Head of caudate nucleus (tissue), 42 donors: ENCODE results near the gene PACS1.

ENCODE experiments used
- DNase-seq, 42 donors: peaks; one replicate each; pipeline versions ENCODE4 v3.0.0 to v3.0.0-alpha.2; 2020 to 2021; ENCODE audit warnings: mixed read lengths in 7 of 42
- intact Hi-C: fragments of 100-400 bp; cut with DNase I; formaldehyde crosslinking; loops from one replicate; pipeline ENCODE4 v1.15.0; 2022

The PACS1 gene

DNA sequence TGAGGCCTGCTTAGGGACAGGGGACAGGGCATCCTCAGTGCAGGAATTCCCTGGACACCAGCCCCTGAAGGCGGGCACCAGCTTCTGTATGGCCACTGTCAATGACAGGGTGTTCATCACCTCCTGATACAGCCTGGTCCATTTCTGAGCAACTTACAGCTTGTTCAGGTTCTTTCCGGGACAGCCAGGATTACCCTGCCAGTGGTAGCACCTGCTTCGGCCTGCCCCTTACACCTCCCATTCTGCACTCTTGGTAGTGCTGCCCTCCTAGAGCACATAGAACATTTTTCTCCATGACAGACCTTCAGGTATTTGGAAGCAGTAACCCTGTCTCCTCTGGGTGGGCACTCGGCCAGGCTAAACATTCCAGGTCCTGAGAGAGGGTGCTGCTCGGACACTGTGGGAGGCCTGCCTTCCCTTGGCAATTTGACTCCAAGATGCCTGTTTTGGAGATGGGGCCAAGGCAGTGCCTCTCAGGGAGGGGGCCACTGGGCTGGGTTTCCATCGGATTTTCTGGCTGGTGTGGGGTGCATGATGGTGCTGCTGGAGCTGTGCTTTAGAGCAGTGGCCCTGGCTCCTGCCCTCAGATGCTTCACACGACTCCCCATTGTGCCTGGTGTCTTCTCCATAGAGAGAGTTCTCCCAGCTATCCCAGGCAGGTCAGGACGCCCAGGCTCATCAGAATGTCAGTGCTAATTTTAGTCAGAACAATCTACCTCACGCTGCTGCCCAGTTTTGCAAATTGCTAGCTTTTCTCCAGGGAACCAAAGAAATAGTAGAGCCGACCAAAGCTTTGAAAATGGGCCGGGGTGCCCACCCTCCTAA lies 22.3 kb upstream of the PACS1 start:
- intact Hi-C loops: no loop called here
- peak in 3 of 42 donors; percentile 10 to 26 (median 18) for DNase-seq

DNA sequence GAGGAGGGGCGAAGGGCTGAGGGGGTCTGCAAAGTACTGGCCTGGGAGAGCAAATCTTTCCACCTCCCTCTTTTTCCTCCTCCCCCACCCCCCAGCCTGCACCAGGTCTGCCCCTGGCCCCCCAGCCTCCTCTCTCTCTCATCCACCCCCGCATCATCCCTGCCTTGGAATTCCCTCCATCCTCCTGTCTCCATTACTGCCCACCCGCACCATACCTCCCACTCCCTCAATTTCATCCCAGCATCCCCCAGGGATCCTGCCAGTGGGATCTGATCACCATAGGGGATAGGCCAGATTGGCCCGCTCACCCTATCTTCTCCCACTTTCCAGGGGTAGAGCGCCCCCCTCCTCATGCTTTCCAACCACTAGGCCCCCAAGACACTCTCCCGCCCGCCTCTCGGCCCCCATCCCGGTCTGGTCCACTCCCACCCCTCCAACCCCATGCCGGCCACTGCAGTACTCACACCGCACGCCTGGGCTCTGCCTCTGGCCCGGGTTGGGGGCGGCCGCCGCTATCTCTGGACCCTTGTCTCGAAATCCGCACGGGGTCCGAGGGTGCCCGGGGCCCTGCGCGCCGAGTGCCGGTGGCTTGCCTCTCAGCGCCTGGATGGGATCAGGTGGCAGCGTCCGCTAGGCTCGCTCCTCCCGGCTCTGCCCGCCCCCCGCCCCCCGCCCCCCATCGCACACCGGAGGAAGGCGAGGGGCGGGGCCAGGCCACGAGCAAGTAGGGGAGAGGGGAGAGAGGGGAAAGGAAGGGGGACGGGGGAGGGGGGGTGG lies 21.3 kb upstream of the PACS1 start, which contains the start of gene GAL3ST3:
Gene GAL3ST3 (minus strand): TSS at position 615 of the 777 bp plus-strand sequence. CDS start 3,746 bp downstream, outside the sequence.
- intact Hi-C loops: no loop called here

DNA sequence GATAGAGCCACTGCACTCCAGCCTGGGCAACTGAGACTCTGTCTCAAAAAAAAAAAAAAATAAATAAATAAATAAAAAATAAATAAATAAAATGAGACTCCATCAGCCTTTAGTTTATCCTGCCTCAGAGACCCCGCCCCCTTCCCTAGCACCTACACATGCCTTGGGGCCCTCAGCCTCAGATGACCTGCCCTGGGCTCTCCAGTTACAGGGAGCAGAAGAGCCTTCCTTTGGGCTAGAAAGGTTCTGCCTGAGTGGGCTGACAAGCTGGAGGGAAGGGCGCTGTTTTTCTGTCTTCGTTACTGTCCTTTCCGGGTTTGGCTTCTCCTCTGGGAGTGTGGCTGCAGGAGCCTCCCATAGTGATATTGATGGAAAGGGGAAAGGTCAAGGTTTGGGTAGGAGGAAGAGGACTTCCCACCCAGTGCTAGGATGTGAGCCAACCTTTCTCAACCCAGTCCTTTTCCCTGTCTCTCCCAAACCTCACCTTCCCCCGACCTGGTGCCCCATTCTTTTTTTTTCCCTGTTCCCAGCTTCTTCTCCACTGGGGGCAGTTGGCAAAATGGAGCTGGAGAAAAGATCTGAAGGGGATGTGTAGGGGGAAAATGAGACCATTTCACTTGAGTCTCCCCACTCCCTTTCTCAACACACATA lies 19.4 kb upstream of the PACS1 start:
- DNase-seq: no peak
- intact Hi-C loops: no loop called here

More for the DNA sequence above, 21.3 kb upstream of the PACS1 start, which contains the start of gene GAL3ST3:
- peak in 21 of 42 donors; percentile 8 to 63 (median 43) for DNase-seq

DNA sequence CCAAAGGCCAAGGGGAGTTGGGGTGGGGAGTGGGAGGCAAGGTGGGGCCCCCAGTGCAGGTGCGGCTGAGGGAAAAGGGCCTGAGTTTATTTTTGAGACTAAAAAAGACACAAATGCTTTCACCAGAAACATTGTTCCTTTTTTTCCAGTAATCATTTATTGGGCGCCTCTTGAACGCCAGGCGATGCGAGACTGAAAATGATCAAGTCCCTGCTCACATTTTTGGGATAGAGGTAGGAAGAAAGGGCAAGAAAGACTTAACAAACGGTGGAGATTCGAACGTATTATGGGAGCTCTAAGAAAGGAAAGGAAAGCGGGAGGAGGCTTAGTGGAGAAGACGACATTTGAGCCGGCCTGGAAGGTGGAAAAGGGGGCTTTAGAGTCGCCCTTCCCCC lies 18.7 kb upstream of the PACS1 start:
- intact Hi-C loops: no loop called here
- DNase-seq: no peak

DNA sequence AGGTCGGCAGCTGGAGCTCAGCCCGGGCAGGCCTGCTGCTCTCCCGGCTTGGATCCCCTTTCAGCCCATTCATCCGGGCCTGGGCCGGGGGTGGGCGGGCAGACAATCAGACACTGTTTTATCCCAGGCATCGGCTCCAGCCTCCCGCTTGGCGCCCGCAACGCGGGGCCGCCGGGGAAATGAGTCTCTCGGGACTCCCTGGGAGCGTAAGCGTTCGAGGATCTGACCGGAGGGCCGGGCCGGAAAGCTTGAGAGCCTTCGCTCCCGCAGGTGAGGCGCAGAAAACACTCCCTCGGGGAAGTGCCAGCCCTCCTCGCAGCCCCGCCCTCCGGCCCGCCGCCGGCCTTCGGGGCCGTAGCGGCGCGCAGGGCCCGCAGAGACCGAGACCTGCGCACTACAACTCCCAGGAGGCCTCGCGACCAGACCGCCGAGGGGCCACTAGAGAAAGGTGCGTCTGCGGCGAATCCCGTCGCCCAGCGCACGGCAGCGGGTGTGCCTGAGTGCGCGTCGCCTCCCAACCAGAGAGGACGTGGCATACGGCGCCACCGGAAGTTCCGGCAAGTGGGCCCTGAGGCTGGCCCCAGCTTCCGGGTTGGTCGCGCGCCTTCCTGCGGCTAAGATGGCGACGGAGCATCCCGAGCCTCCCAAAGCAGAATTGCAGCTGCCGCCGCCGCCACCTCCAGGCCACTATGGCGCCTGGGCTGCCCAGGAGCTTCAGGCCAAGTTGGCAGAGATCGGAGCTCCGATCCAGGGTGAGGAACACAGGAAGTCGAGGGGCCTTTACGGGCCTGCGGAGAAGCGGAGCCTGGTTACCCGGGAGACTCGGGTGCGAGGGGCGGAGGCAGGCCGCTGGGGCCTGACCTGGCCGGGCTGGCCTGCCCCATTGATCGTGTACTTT lies 18.1 kb upstream of the PACS1 start, which contains the start of gene SF3B2:
Gene SF3B2 (plus strand): TSS at position 599 of the 898 bp plus-strand sequence. CDS start 21 bp downstream, at position 620.
- intact Hi-C loops: loop anchor here (1.0 kb wide), 1 partner anchor 50 kb away; the partner anchor contains the start of genes BANF1 and EIF1AD
- peak; percentile 98 to 100 (median 99) for DNase-seq

DNA sequence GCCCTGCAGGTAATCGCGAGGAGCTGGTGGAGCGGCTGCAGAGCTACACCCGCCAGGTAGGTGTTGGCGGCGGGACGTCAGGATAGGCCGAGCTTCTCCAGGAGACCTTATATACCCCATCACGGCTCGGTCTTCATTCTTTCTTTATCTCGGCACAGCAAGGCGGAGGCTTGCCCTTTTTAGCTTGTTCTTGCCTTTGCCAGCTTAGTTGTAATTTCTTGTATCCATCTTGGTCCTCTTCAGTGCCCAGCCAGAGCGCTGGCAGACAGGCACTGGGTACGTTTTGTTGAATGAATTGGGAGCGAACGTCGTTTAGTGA lies 17.4 kb upstream of the PACS1 start:
- intact Hi-C loops: loop anchor here (1.0 kb wide), 1 partner anchor 50 kb away; the partner anchor contains the start of genes BANF1 and EIF1AD
- no peak for DNase-seq

DNA sequence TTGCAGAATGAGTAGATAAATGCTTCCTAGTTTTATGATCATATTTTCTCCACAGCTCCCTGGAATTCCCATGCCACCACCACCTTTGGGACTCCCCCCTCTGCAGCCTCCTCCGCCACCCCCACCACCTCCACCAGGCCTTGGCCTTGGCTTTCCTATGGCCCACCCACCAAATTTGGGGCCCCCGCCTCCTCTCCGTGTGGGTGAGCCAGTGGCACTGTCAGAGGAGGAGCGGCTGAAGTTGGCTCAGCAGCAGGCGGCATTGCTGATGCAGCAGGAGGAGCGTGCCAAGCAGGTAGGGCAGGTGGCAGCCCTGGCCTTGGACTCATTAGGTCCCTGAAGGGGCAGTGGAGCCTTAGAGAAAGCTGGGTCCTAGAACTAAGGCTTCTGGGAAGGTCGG lies 15.1 kb upstream of the PACS1 start:
- no peak for DNase-seq
- intact Hi-C loops: no loop called here

DNA sequence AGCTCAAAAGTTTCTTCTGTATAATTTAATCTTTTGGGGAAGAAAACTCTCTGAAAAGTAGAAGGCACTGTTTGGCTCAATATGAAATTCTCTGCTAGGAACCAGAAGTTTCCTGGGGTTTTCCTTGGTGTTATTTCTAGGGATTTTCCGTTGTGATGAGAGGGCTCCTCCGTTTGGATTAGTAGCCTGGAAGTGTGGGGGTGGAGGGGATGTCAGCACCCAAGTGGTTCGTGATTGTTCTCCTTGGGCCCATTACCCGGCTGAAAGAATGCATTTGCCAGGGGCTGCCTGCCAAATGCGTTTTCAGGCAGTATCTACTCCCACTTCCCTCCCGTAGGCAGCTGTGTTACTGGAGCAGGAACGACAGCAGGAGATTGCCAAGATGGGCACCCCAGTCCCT lies 13.6 kb upstream of the PACS1 start:
- intact Hi-C loops: no loop called here
- DNase-seq: no peak

DNA sequence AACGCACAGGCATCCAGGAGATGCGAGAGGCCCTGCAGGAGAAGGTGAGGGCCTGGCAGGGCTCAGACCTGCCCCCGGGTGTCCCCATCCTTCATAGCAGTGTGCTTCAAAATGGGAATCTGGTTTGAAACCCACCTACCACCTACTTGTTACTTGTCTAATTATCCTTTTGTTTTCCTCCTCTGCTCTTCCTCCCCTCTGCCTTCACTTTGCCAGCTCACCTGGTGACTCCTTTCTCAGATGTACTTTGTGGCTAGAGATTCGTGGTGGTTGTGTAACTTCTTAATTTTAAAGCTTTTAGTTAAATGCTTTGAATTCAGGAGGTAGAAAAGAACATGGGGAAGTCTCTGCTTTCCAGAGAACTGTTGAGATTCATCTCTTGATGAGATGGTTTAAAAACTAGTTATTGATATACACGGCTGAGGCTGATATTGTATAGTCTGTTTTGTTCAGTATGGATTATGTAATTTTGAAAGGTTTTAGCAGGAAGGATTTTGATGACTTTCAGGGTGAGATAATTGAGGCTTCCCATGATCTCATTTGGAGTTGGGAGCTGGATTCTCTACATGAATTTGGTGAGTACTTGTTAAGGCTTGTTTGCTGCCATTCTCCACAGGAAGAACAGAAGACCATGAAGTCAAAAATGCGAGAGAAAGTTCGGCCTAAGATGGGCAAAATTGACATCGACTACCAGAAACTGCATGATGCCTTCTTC lies 9.9 kb upstream of the PACS1 start:
- intact Hi-C loops: no loop called here
- peak in 12 of 42 donors; percentile 24 to 68 (median 52) for DNase-seq

DNA sequence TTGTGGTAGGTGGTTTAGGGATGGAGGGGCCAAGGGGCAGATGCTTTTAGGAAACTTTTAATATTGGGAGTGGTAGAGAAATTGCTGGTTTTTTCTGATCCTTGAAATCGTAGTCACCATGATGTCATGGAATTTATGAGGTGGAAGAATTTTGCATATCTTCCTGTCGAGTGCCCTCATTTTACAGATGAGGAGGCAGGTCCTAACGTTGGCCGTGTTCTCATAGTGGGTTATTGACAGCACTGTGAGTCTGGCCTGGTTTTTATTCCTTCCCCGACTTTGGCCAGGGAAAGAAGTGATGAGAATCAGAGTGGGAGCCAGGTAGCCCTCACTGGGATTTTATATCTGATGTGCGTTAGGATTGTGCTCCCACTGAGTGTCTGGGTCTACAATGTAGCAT lies 8.8 kb upstream of the PACS1 start:
- no peak for DNase-seq
- intact Hi-C loops: no loop called here

DNA sequence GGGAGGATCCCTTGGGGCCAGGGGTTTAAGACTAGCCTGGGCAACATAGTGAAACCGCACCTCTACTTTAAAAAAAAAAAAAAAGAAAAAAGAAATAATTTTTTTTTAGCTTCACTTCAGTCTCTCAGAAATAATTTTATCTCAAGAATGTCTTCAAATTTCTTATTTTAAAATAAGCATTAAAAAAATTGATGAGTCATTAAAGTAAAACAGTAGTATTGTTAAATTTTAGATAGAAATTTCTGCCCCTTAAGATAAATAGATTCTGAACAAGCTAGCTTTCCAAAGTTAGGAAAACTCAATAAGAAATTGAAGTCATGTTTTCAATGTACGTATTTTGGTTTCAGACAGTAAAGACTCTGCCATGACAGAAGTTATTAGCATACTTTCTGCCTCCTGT lies 7.7 kb upstream of the PACS1 start:
- DNase-seq: no peak
- intact Hi-C loops: no loop called here

DNA sequence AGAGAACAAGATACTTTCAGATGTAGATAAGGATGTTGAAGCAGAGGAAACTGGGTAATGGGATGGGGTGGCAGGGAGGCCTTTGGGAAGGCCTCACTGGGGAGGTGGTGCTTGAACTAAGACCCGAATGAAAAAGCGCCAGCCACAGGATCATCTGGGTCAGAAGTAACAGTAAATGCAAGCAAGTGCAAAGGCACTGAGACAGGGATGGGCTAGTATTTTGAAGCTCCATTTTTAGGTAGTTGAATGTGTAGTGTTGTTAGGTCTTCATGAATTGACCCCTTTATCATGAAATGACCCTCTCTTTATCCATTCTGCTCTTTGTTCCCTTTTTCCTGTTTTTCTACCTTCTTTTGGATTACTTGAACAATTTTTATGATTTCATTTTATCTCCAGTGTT lies 6.2 kb upstream of the PACS1 start:
- intact Hi-C loops: no loop called here
- no peak for DNase-seq

DNA sequence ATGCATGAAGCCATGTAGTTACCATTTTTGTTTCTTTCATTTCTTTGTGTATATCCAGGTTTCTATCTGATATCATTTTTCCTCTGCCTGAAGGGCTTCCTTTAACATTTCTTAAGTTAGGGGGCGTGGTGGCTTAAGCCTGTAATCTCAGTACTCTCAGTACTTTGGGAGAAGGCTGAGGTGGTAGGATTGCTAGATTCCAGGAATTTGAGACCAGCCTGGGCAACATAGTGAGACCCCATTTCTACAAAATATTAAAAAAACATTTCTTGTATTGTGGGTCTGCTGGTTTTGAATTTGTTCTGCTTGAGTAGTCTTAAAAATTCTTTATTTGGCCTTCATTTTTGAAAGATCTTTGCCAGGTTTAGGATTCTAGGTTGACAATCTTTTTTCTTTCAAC lies 5.5 kb upstream of the PACS1 start:
- DNase-seq: no peak
- intact Hi-C loops: no loop called here

DNA sequence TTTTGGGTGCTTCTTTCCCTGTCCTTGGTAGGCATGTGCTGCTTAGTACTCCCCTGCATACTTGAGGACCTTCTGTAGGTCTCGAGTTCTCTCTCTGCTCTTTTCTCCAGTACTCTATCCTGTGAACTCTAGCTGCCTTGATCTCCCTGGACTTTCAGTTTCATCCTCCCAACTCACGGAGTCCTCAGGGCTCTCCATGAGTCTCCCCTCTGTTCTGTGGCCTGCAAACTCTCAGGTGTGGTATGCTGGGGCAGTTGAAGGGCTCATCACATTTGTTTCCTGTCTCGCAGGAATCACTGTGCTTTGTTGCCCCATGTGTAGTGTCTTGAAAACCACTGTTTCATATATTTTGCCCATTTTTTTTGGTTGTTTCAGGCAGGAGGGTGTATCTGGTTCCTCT lies 3.3 kb upstream of the PACS1 start:
- intact Hi-C loops: no loop called here
- peak in 1 of 42 donors; percentile 12 for DNase-seq

DNA sequence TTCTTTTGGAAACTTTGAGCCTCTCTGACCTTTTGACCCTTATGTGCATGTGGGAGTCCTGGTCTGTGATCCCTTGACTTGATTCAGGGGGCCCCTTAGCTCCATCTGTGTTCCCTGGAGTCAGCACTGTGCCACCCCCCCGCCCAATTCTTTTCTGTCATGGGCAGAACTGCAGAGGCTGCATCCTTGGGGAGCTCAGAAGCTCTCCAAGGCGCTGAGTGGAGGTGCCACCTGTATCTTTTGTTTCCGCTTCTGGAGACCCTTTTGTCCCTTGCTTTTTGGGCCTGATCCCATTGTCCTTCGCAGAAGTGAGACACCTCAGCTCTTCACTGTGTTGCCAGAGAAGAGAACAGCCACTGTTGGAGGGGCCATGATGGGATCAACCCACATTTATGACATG lies 2.4 kb upstream of the PACS1 start:
- DNase-seq: peak in 1 of 42 donors; percentile 9
- intact Hi-C loops: no loop called here

DNA sequence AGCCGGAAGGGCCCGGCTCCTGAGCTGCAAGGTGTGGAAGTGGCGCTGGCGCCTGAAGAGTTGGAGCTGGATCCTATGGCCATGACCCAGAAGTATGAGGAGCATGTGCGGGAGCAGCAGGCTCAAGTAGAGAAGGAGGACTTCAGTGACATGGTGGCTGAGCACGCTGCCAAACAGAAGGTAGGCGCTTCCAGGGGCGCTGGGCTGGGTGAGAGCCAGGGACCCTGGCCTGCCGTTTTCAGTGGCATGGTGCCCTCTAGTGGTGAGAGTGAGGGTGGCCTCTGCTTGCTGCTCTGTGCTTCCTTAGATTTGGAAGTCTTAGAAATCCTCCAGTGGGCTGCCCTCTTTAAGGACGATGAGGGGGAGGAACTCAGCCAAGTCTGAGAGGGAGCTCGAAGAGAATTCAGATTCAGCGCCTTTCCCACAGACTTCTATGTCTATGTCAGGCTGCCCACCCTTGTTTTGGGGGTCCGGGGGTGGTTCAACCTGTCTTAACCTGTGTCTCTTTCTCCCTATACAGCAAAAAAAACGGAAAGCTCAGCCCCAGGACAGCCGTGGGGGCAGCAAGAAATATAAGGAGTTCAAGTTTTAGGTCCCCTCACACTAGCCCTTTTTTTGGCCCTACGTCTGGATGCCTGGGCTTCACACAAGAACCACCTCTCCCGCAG lies 1.8 kb upstream of the PACS1 start:
- intact Hi-C loops: no loop called here
- DNase-seq: peak; percentile 61 to 89 (median 78)

DNA sequence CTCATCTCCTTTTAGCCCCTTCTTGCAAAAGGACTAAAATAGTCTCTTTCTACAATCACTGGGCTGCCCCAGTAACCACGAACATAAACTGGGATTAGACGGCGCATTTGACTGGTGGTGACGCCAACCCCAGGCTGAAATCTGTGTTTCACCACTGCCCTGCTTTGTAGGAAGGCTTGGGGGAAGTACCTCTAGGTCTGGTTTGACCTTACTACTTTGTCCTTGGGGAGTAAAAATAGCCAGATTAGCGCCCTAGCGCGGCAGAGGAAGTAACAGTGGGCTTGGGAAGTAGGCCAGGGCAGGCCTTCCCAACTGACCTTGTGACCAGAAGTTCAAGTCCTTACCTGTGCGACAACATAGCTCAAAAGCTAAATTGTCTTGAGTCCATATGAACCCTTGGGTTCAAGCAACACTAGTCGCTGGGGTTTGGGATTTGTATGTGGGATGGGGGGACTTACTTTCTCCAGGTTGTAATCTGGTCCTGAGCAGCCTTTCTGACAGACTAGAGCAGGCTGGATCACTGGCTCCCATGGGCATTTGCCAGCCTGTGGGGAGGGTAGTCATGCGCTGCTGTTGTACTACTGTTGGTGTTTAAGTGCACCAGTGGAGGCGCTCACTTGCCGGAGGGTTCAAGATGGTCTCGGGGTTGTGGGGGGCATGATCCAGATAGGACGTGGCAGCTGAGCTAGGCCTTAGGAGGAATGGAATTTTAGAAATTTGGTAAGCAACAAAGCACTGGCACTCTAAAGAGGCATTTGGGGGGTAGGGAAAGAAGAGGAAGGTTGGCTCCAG lies 953 bp upstream of the PACS1 start:
- intact Hi-C loops: no loop called here

More for the DNA sequence above, 953 bp upstream of the PACS1 start:
- DNase-seq: peak in 31 of 42 donors; percentile 35 to 76 (median 58)
